C4-2B (cell line): ENCODE measurements around the gene EMX2.

Experiments used
- CTCF ChIP-seq: fragments of 450-650 bp; conservative IDR thresholded peaks from 2 replicates; pipeline ENCODE4 v1.5.1; 2017; ENCODE audit warnings: mild to moderate bottlenecking
- ZFX ChIP-seq: fragments of 450-650 bp; IDR thresholded peaks from 2 replicates; pipeline ENCODE4 v1.6.1; 2017

GRCh38 chr10:117549100-117549585, 6.6 kb downstream of the EMX2 start:
- no peak for TF ChIP-seq CTCF
- no peak for TF ChIP-seq ZFX
